Neural cell (in vitro differentiated cells): ENCODE results near the gene C1QTNF8. TPM values are rescaled to one million over a fixed set of nuclear protein-coding genes. Genes with fewer than 3 reads are reported as not detected.

ENCODE experiments used
- H2AFZ ChIP-seq: fragments of 200-600, 300-800 bp; sonication (generic), shearing (Covaris generic); 2 replicates; pipeline ENCODE4 v1.6.0; 2014; ENCODE audit warnings: low read depth, mild to moderate bottlenecking, antibody characterized with exemption, low read length, moderate library complexity
- H3F3A ChIP-seq: fragments of 200-600 bp; shearing (Covaris generic); 2 replicates; pipeline ENCODE4 v1.6.1; 2016; ENCODE audit warnings: mild to moderate bottlenecking, moderate library complexity, mixed read lengths, antibody characterized with exemption, low read length; ENCODE audit not compliant: insufficient read depth, poor library complexity, severe bottlenecking
- H3K27ac ChIP-seq: fragments of 200-600, 300-800 bp; sonication (generic), shearing (Covaris generic); 2 replicates; pipeline ENCODE4 v1.5.1; 2014; ENCODE audit warnings: mild to moderate bottlenecking, low read length, moderate library complexity
- H3K27me3 ChIP-seq: fragments of 300-800, 200-600 bp; sonication (generic), shearing (Covaris generic); 2 replicates; pipeline ENCODE4 v1.6.0; 2014; ENCODE audit warnings: mild to moderate bottlenecking, low read depth, low read length, moderate library complexity; ENCODE audit not compliant: insufficient read depth
- H3K36me3 ChIP-seq: fragments of 300-800, 200-600 bp; sonication (generic), shearing (Covaris generic); 2 replicates; pipeline ENCODE4 v1.5.1; 2014; ENCODE audit warnings: mild to moderate bottlenecking, antibody characterized with exemption, low read length, moderate library complexity; ENCODE audit not compliant: insufficient read depth
- H3K4me2 ChIP-seq: fragments of 300-800, 200-600 bp; sonication (generic), shearing (Covaris generic); 2 replicates; pipeline ENCODE4 v1.6.0; 2014; ENCODE audit warnings: mild to moderate bottlenecking, low read length
- H3K4me3 ChIP-seq: fragments of 300-800, 200-600 bp; sonication (generic), shearing (Covaris generic); 2 replicates; pipeline ENCODE4 v1.5.1; 2014; ENCODE audit warnings: mild to moderate bottlenecking, low read length, moderate library complexity
- H3K79me2 ChIP-seq: fragments of 200-600 bp; shearing (Covaris generic); replicated peaks from 2 replicates; pipeline ENCODE4 v1.6.0; 2014; ENCODE audit warnings: mild to moderate bottlenecking, low read length, moderate library complexity; ENCODE audit not compliant: insufficient read depth
- H3K9ac ChIP-seq: fragments of 300-800, 200-600 bp; sonication (generic), shearing (Covaris generic); 2 replicates; pipeline ENCODE4 v1.6.1; 2016; ENCODE audit warnings: mild to moderate bottlenecking, low read length, mixed read lengths
- H3K9me2 ChIP-seq: fragments of 200-600 bp; shearing (Covaris generic); 2 replicates; pipeline ENCODE4 v1.6.1; 2016; ENCODE audit warnings: mild to moderate bottlenecking, low read length, mixed read lengths; ENCODE audit not compliant: insufficient read depth
- H3K9me3 ChIP-seq: fragments of 200-600, 300-800 bp; sonication (generic), shearing (Covaris generic); 2 replicates; pipeline ENCODE4 v1.6.1; 2016; ENCODE audit warnings: mild to moderate bottlenecking, mixed run types, low read length, moderate library complexity, mixed read lengths
- H4K20me1 ChIP-seq: fragments of 200-600 bp; shearing (Covaris generic); 2 replicates; pipeline ENCODE4 v1.6.1; 2016; ENCODE audit warnings: mild to moderate bottlenecking, mixed run types; ENCODE audit not compliant: insufficient read depth
- EP300 ChIP-seq: fragments of 450-650 bp; conservative IDR thresholded peaks from 2 replicates; pipeline ENCODE4 v1.6.1; 2014; ENCODE audit warnings: antibody characterized with exemption, mild to moderate bottlenecking, moderate library complexity; ENCODE audit not compliant: poor library complexity, severe bottlenecking
- EZH2 ChIP-seq: fragments of 200-600, 300-800 bp; shearing (Covaris generic), sonication (generic); IDR thresholded peaks from 2 replicates; pipeline ENCODE4 v1.6.1; 2014; ENCODE audit warnings: antibody characterized with exemption, low read length, borderline replicate concordance, mild to moderate bottlenecking; ENCODE audit not compliant: insufficient read depth, poor library complexity, severe bottlenecking
- MXI1 ChIP-seq: fragments of 450-650 bp; conservative IDR thresholded peaks from 2 replicates; pipeline ENCODE4 v1.6.1; 2014; ENCODE audit warnings: antibody characterized with exemption, mild to moderate bottlenecking; ENCODE audit not compliant: poor library complexity, severe bottlenecking
- POLR2AphosphoS5 ChIP-seq: IDR thresholded peaks from 2 replicates; pipeline ENCODE4 v1.6.1; 2012
- RAD21 ChIP-seq: fragments of 450-650 bp; conservative IDR thresholded peaks from 2 replicates; pipeline ENCODE4 v1.6.1; 2014; ENCODE audit warnings: antibody characterized with exemption, mild to moderate bottlenecking, moderate library complexity
- SMC3 ChIP-seq: fragments of 450-650 bp; conservative IDR thresholded peaks from 2 replicates; pipeline ENCODE4 v1.6.1; 2014; ENCODE audit warnings: antibody characterized with exemption, mild to moderate bottlenecking, moderate library complexity; ENCODE audit not compliant: poor library complexity
- TAF1 ChIP-seq: IDR thresholded peaks from 2 replicates; pipeline ENCODE4 v1.6.1; 2012; ENCODE audit warnings: low read depth
- polyA plus RNA-seq: library from polyadenylated mRNA; depleted of rRNA; stranded (reverse); fragments of >200 nt; gene quantifications from 2 replicates; pipeline ENCODE4 v1.2.3, GENCODE V29; 2014
- TF ChIP-seq, protein P1 (sequence below): IDR thresholded peaks from 2 replicates; pipeline ENCODE4 v1.6.1; 2012; ENCODE audit warnings: borderline replicate concordance
- TF ChIP-seq, protein P2 (sequence below): fragments of 450-650 bp; IDR thresholded peaks from 2 replicates; pipeline ENCODE4 v1.5.1; 2014; ENCODE audit warnings: antibody characterized with exemption, mild to moderate bottlenecking, moderate library complexity; ENCODE audit not compliant: poor library complexity, severe bottlenecking

C1QTNF8 gene
- polyA plus RNA-seq, 1 donor from 2014 or later, result 0.79 TPM

DNA sequence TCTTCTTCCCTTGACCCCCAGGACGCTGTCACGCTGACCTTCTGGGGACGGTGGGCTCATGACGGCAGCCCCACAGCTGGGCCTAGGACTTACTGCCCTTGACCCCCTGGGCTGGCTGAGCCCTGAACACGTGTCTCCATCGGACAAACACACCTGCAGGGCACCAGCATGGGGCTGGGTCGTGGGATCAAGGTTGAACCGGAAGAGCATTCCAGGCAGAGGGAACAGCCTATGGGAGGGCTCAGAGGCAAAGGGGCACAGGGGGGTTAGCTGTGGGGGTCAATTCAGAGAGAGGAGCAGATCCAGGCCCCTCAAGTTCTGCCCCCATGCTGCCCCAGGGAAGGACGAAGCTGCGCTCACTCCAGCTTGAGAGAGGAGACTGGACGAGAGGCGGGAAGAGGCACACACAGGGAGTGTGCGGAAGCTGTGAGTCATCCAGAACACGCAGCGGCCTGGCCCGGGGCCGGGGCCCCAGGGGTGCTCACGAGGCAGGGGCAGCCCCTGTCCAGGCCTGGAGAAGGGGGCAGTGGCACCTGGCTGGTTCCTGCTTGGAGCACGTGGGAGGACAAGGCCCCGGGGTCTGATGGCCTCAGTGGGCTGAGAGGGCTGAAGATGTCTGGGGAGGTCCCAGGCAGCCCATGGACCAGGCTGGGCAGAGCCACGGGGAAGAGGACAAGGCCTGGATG, 13.6 kb downstream of the C1QTNF8 start:
- TF ChIP-seq, protein P1, sequence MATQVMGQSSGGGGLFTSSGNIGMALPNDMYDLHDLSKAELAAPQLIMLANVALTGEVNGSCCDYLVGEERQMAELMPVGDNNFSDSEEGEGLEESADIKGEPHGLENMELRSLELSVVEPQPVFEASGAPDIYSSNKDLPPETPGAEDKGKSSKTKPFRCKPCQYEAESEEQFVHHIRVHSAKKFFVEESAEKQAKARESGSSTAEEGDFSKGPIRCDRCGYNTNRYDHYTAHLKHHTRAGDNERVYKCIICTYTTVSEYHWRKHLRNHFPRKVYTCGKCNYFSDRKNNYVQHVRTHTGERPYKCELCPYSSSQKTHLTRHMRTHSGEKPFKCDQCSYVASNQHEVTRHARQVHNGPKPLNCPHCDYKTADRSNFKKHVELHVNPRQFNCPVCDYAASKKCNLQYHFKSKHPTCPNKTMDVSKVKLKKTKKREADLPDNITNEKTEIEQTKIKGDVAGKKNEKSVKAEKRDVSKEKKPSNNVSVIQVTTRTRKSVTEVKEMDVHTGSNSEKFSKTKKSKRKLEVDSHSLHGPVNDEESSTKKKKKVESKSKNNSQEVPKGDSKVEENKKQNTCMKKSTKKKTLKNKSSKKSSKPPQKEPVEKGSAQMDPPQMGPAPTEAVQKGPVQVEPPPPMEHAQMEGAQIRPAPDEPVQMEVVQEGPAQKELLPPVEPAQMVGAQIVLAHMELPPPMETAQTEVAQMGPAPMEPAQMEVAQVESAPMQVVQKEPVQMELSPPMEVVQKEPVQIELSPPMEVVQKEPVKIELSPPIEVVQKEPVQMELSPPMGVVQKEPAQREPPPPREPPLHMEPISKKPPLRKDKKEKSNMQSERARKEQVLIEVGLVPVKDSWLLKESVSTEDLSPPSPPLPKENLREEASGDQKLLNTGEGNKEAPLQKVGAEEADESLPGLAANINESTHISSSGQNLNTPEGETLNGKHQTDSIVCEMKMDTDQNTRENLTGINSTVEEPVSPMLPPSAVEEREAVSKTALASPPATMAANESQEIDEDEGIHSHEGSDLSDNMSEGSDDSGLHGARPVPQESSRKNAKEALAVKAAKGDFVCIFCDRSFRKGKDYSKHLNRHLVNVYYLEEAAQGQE, result no peak
- no peak for TF ChIP-seq POLR2AphosphoS5
- TF ChIP-seq RAD21, result no peak
- TF ChIP-seq TAF1, result no peak
- TF ChIP-seq EZH2, result no peak
- no peak for TF ChIP-seq SMC3
- TF ChIP-seq MXI1, result no peak
- TF ChIP-seq EP300, result no peak
- TF ChIP-seq, protein P2, sequence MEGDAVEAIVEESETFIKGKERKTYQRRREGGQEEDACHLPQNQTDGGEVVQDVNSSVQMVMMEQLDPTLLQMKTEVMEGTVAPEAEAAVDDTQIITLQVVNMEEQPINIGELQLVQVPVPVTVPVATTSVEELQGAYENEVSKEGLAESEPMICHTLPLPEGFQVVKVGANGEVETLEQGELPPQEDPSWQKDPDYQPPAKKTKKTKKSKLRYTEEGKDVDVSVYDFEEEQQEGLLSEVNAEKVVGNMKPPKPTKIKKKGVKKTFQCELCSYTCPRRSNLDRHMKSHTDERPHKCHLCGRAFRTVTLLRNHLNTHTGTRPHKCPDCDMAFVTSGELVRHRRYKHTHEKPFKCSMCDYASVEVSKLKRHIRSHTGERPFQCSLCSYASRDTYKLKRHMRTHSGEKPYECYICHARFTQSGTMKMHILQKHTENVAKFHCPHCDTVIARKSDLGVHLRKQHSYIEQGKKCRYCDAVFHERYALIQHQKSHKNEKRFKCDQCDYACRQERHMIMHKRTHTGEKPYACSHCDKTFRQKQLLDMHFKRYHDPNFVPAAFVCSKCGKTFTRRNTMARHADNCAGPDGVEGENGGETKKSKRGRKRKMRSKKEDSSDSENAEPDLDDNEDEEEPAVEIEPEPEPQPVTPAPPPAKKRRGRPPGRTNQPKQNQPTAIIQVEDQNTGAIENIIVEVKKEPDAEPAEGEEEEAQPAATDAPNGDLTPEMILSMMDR, result no peak
- no peaks in the 10 kb centered on the region for H3K27me3 ChIP-seq
- H3K27ac ChIP-seq, result no peak overlapping the region
- H3K79me2 ChIP-seq, result no peaks in the 10 kb centered on the region
- H2AFZ ChIP-seq, result no peak overlapping the region
- no peak overlapping the region for H3K4me3 ChIP-seq
- H4K20me1 ChIP-seq, result no peaks in the 10 kb centered on the region
- no peaks in the 10 kb centered on the region for H3K36me3 ChIP-seq
- H3K9me3 ChIP-seq, result no peaks in the 10 kb centered on the region
- H3K4me2 ChIP-seq, result no peak overlapping the region
- no peak overlapping the region for H3K9ac ChIP-seq
- no peaks in the 10 kb centered on the region for H3K9me2 ChIP-seq
- H3F3A ChIP-seq, result no peaks in the 10 kb centered on the region

DNA sequence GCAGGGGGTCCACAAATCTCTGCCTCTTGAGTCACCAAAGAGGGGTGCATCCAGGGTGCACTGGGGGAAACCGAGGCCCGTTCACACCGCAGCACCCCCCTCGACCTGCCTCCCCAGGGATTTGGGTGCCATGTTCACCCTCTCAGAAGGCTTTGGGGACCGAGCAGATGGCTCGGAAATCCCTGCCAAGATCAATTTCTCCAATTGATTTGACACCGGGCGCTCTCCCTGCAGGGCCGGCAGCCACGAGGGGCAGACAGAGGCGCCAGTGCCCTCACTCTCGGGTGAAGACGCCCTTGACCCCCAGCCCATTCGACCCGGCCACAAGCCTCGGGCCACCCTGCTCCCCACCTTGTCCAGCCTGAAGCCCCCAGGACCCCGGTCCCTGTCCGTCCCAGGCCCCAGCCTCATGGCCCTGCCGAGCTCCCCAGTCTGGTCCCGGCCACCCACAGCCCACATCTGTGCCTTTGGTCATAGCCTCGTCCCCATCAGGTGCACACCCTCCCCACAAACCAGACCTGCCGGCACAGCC, 14.2 kb downstream of the C1QTNF8 start:
- H3K36me3 ChIP-seq, result no peaks in the 10 kb centered on the region
- H3K9ac ChIP-seq, result no peak overlapping the region
- no peaks in the 10 kb centered on the region for H4K20me1 ChIP-seq
- no peak overlapping the region for H3K4me3 ChIP-seq
- H3K79me2 ChIP-seq, result no peaks in the 10 kb centered on the region
- no peaks in the 10 kb centered on the region for H3K27me3 ChIP-seq
- H3K9me3 ChIP-seq, result no peaks in the 10 kb centered on the region
- TF ChIP-seq MXI1 (no peak), SMC3 (no peak)
- H2AFZ ChIP-seq, result no peak overlapping the region
- H3K4me2 ChIP-seq, result no peak overlapping the region
- H3F3A ChIP-seq, result no peaks in the 10 kb centered on the region
- no peak overlapping the region for H3K27ac ChIP-seq
- H3K9me2 ChIP-seq, result no peaks in the 10 kb centered on the region
